CD14-positive monocyte (primary cell): Measurements from ENCODE around the gene THRB. TPM values are rescaled to one million over a fixed set of nuclear protein-coding genes. Genes with fewer than 3 reads are reported as not detected.
A peak's percentile ranks its signal among the peaks of the same experiment; 100 is the strongest.

ENCODE experiments used
- DNase-seq, 3 donors: peaks; one replicate each; pipeline ENCODE4 v3.0.0-alpha.2; 2011 to 2022
- H2AFZ ChIP-seq: 2 replicates; pipeline ENCODE4 v1.6.0; 2012; ENCODE audit warnings: mild to moderate bottlenecking, low read depth, low read length, inconsistent platforms; ENCODE audit not compliant: insufficient read depth, poor library complexity, severe bottlenecking
- H3K27ac ChIP-seq, 2 donors: 1 replicate in 1 of 2; 2 replicates in 1 of 2; pipeline ENCODE4 v1.5.1; 2012 to 2013; ENCODE audit warnings: low read length in 2 of 2, control low read depth in 1 of 2, inconsistent platforms in 1 of 2, low read depth in 1 of 2, mild to moderate bottlenecking in 1 of 2
- H3K27me3 ChIP-seq, 2 donors: one replicate each; pipeline versions ENCODE4 v1.6.0 to v1.6.1; 2011 to 2013; ENCODE audit warnings: low read length in 2 of 2; ENCODE audit not compliant: control insufficient read depth in 2 of 2, insufficient read depth in 2 of 2
- H3K36me3 ChIP-seq, 2 donors: replicated peaks in 1 of 2; 1 replicate in 1 of 2; 2 replicates in 1 of 2; pipeline versions ENCODE4 v1.5.1 to v1.6.1; 2012 to 2013; ENCODE audit warnings: low read length in 2 of 2, control low read depth in 1 of 2, inconsistent platforms in 1 of 2, mild to moderate bottlenecking in 1 of 2; ENCODE audit not compliant: insufficient read depth in 2 of 2, control insufficient read depth in 1 of 2
- H3K4me1 ChIP-seq, 2 donors: 1 replicate in 1 of 2; 2 replicates in 1 of 2; pipeline versions ENCODE4 v1.5.1 to v1.6.1; 2012 to 2013; ENCODE audit warnings: low read length in 2 of 2, control low read depth in 1 of 2, inconsistent platforms in 1 of 2, mild to moderate bottlenecking in 1 of 2, moderate library complexity in 1 of 2; ENCODE audit not compliant: insufficient read depth in 2 of 2, control insufficient read depth in 1 of 2
- H3K4me2 ChIP-seq: replicated peaks from 2 replicates; pipeline ENCODE3; 2012; ENCODE audit warnings: low read length, moderate library complexity, mild to moderate bottlenecking; ENCODE audit not compliant: poor library complexity, severe bottlenecking; ENCODE audit errors: extremely low read depth
- H3K4me3 ChIP-seq, 3 experiments: fragments of 200-600 bp in 1 of 3; sonication (generic) in 1 of 3; replicated peaks in 1 of 3; 1 replicate in 2 of 3; 2 replicates in 1 of 3; pipeline ENCODE4 v1.5.1; 2011 to 2013; ENCODE audit warnings: low read length in 3 of 3, mild to moderate bottlenecking in 3 of 3, control low read depth in 2 of 3, low read depth in 2 of 3, inconsistent platforms in 1 of 3, moderate library complexity in 1 of 3
- H3K79me2 ChIP-seq: 2 replicates; pipeline ENCODE4 v1.6.0; 2012; ENCODE audit warnings: mild to moderate bottlenecking, control low read depth, inconsistent platforms, low read length, moderate library complexity; ENCODE audit not compliant: insufficient read depth
- H3K9ac ChIP-seq: 2 replicates; pipeline ENCODE4 v1.6.0; 2017; ENCODE audit warnings: low read length, mild to moderate bottlenecking; ENCODE audit not compliant: insufficient read depth, poor library complexity, severe bottlenecking
- H3K9me3 ChIP-seq, 2 donors: replicated peaks in 1 of 2; 1 replicate in 1 of 2; 2 replicates in 1 of 2; pipeline versions ENCODE4 v1.5.1 to v1.6.1; 2012 to 2013; ENCODE audit warnings: low read length in 2 of 2, control low read depth in 1 of 2; ENCODE audit not compliant: control insufficient read depth in 1 of 2, insufficient read depth in 1 of 2
- H4K20me1 ChIP-seq: 2 replicates; pipeline ENCODE4 v1.6.0; 2012; ENCODE audit warnings: mild to moderate bottlenecking, low read length, control low read depth, moderate library complexity; ENCODE audit not compliant: insufficient read depth
- H3K27ac Mint-ChIP-seq, 7 donors: one replicate each; pipeline ENCODE4 v1.8.0; 2020; ENCODE audit warnings: mild to moderate bottlenecking in 7 of 7, mixed read lengths in 7 of 7, moderate library complexity in 6 of 7, inconsistent platforms in 2 of 7
- H3K27me3 Mint-ChIP-seq, 3 donors: one replicate each; pipeline ENCODE4 v1.8.0; 2021 to 2022; ENCODE audit warnings: low read depth in 3 of 3, mild to moderate bottlenecking in 3 of 3, mixed read lengths in 3 of 3, moderate library complexity in 3 of 3, inconsistent platforms in 1 of 3
- H3K36me3 Mint-ChIP-seq, 2 donors: one replicate each; pipeline ENCODE4 v1.8.0; 2020; ENCODE audit warnings: mixed read lengths in 2 of 2, inconsistent platforms in 1 of 2, mild to moderate bottlenecking in 1 of 2
- H3K4me1 Mint-ChIP-seq: one replicate; pipeline ENCODE4 v1.8.0; 2020; ENCODE audit warnings: mild to moderate bottlenecking, mixed read lengths
- H3K4me3 Mint-ChIP-seq, 2 donors: one replicate each; pipeline ENCODE4 v1.8.0; 2020; ENCODE audit warnings: mild to moderate bottlenecking in 2 of 2, mixed read lengths in 2 of 2, moderate library complexity in 1 of 2
- H3K9me3 Mint-ChIP-seq, 7 donors: one replicate each; pipeline ENCODE4 v1.8.0; 2020 to 2022; ENCODE audit warnings: mixed read lengths in 7 of 7, mild to moderate bottlenecking in 6 of 7, moderate library complexity in 6 of 7, inconsistent platforms in 2 of 7
- CTCF ChIP-seq: fragments of 200-600 bp; IDR thresholded peaks from one replicate; pipeline ENCODE4 v1.8.0; 2022; ENCODE audit warnings: antibody characterized with exemption, mild to moderate bottlenecking
- WGBS: methylation state at CpG from one replicate; pipeline ENCODE4 v1.1.5; 2013; ENCODE audit warnings: missing lambda C conversion rate; ENCODE audit not compliant: insufficient coverage; 5-methylcytosine and 5-hydroxymethylcytosine counted together
- intact Hi-C, 2 donors: fragments of 100-400 bp; cut with micrococcal nuclease; formaldehyde crosslinking; loops; one replicate each; pipeline versions ENCODE4 v1.15.0 to v1.15.1; 2023
- polyA plus RNA-seq, 3 donors: library from polyadenylated mRNA; depleted of rRNA in 1 of 3; unstranded in 2 of 3; stranded (reverse) in 1 of 3; fragments of 300-500 nt in 2 of 3; fragments of >200 nt in 1 of 3; fragmentation: Illumina TruSeq in 2 of 3; gene quantifications; 1 replicate in 2 of 3; 2 replicates in 1 of 3; pipeline ENCODE4 v1.2.3, GENCODE V29; 2012 to 2021

THRB gene
- polyA plus RNA-seq, 3 donors, result 0.05 TPM; not detected in 2

DNA sequence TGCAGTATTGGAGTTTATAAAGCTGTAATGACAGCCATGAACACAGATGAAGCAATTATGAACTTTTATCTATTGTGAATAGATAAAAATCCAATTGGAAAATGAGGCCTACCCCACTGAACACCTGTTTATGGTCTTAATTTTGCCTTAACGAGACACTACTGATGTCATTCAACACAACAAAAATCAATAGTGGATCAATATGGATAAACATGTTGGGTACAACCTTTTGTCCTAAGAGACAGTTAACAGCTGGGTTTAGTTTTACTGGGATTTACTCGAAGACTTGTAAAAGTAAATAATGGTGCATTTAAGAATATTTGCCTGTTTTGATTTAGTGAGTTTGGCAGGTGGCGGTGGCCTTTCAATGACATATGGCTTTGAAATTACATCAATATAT lies 331.7 kb downstream of the THRB start:
- H3K4me1 Mint-ChIP-seq, result no peaks in the 10 kb centered on the region
- H3K4me2 ChIP-seq, result no peak overlapping the region
- H3K9me3 ChIP-seq, result no peaks in the 10 kb centered on the region
- H3K27me3 ChIP-seq, result no peaks in the 10 kb centered on the region
- TF ChIP-seq CTCF, result no peak
- H3K27ac Mint-ChIP-seq, result no peak overlapping the region
- DNase-seq, result no peak
- no peaks in the 10 kb centered on the region for H3K36me3 Mint-ChIP-seq
- no peaks in the 10 kb centered on the region for H4K20me1 ChIP-seq
- no peaks in the 10 kb centered on the region for H3K4me1 ChIP-seq
- WGBS, result no CpG with 5 or more reads among the region's 3 CpGs
- peaks cover 0 to 2% (median 0%) of the 10 kb centered on the region in 7 donors for H3K9me3 Mint-ChIP-seq
- no peaks in the 10 kb centered on the region for H3K36me3 ChIP-seq
- H2AFZ ChIP-seq, result no peak overlapping the region
- no peaks in the 10 kb centered on the region for H3K79me2 ChIP-seq
- no peak overlapping the region for H3K9ac ChIP-seq
- H3K27ac ChIP-seq, result no peak overlapping the region
- H3K4me3 Mint-ChIP-seq, result no peak overlapping the region
- H3K4me3 ChIP-seq, result no peak overlapping the region
- intact Hi-C loops, result no loop called here
- H3K27me3 Mint-ChIP-seq, result peaks cover 0 to 2% (median 2%) of the 10 kb centered on the region in 3 donors

- H3K9me3 ChIP-seq, result no peaks in the 10 kb centered on the region
- H3K27ac Mint-ChIP-seq, result peak overlapping the region in 1 of 7 donors; percentile 48
- H3K36me3 ChIP-seq, result no peaks in the 10 kb centered on the region
- H3K36me3 Mint-ChIP-seq, result no peaks in the 10 kb centered on the region
- peaks cover 0 to 4% (median 0%) of the 10 kb centered on the region in 7 donors for H3K9me3 Mint-ChIP-seq
- H4K20me1 ChIP-seq, result no peaks in the 10 kb centered on the region
- no peaks in the 10 kb centered on the region for H3K4me1 ChIP-seq
- intact Hi-C loops, result no loop called here
- no peak overlapping the region for H3K4me2 ChIP-seq
- no peak for TF ChIP-seq CTCF
- 100% methylated on average over 3 of the region's 7 CpGs for WGBS
- peaks cover 0 to 2% (median 2%) of the 10 kb centered on the region in 3 donors for H3K27me3 Mint-ChIP-seq
- no peak overlapping the region for H3K4me3 ChIP-seq
- H2AFZ ChIP-seq, result no peak overlapping the region
- no peak for DNase-seq
- H3K4me3 Mint-ChIP-seq, result no peak overlapping the region
- H3K79me2 ChIP-seq, result no peaks in the 10 kb centered on the region
- H3K9ac ChIP-seq, result no peak overlapping the region
- H3K27me3 ChIP-seq, result no peaks in the 10 kb centered on the region
- H3K27ac ChIP-seq, result no peak overlapping the region
- H3K4me1 Mint-ChIP-seq, result no peaks in the 10 kb centered on the region
Observed at GRCh38 chr3:24161841-24162240, 332.8 kb downstream of the THRB start.
